Measurements from ENCODE around the gene KIAA0825. TPM values are rescaled to one million over a fixed set of nuclear protein-coding genes. Genes with fewer than 3 reads are reported as not detected.

Gene KIAA0825
- total and polyA plus RNA-seq, 2 experiments from 2014 or later = 1.7 to 1.8 TPM

DNA sequence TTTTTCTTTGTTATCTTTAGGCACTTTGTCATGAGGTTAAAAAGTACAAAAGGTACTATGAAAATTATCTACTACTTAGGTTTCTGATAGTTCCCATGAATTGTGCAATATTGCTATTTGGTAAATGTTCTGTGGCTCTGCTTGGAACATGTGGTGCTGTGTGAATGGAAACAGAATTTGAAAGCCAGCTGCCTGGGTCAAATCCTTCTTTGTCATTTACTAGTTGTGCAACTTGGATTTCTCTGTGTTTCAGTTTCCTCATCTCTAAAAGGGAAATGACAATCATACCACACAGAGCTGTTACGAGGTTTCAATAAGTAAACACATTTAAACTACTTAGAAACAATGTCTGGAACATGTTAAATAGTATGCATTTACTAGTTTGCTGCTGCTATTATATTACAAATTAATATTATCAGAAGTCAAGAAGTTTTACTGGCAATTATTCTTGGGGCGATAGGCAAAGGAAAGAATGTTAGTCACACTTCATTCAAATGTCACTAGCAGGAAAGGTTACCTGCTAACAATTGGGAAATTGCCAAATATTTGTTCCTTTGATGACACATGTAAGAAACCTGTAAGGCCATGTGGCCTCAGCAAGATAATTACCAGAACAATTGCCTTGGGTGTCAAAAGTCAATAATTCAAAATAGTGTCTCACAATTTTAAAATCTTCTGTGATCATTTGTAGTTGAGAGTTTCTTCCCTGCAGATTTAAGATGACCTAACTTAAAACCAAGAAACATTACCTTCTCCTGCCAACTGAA is 184.8 kb downstream of the KIAA0825 start:
- Histone ChIP-seq H3K9me2 (ENCODE audit: insufficient read depth) (no peaks in the 10 kb centered on the region; the same call in 1 of the 2 replicates), H3K27ac (ENCODE audit: low read depth) (no peak overlapping the region), H3K4me1 (ENCODE audit: insufficient read depth) (no peaks in the 10 kb centered on the region), H3K4me3 (no peak overlapping the region), H3F3A (replicated peaks; ENCODE audit: low read depth) (no peaks in the 10 kb centered on the region), H4K20me1 (replicated peaks; ENCODE audit: insufficient read depth) (no peaks in the 10 kb centered on the region), H3K79me2 (replicated peaks; ENCODE audit: insufficient read depth) (no peaks in the 10 kb centered on the region), H3K36me3 (ENCODE audit: insufficient read depth) (no peaks in the 10 kb centered on the region), H2AFZ (no peak overlapping the region; the same call in 1 of the 2 replicates), H3K4me2 (no peak overlapping the region), H3K27me3 (ENCODE audit: insufficient read depth) (no peaks in the 10 kb centered on the region)
- Mint-ChIP-seq H3K4me1 (peaks cover 10% of the 10 kb centered on the region; the same call in 2 of the 3 replicates), H3K27ac (no peak overlapping the region), H3K27me3 (ENCODE audit: insufficient read depth, low read depth, poor library complexity) (no peaks in the 10 kb centered on the region), H3K36me3 (ENCODE audit: low read depth) (no peaks in the 10 kb centered on the region), H3K9me3 (peaks cover 6% of the 10 kb centered on the region; the same call in 2 of the 3 replicates), H3K4me3 (no peak overlapping the region)
- TF ChIP-seq, protein P1, sequence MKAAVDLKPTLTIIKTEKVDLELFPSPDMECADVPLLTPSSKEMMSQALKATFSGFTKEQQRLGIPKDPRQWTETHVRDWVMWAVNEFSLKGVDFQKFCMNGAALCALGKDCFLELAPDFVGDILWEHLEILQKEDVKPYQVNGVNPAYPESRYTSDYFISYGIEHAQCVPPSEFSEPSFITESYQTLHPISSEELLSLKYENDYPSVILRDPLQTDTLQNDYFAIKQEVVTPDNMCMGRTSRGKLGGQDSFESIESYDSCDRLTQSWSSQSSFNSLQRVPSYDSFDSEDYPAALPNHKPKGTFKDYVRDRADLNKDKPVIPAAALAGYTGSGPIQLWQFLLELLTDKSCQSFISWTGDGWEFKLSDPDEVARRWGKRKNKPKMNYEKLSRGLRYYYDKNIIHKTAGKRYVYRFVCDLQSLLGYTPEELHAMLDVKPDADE (IDR thresholded peaks at IDR 0.05) = no peak
- no peak for TF ChIP-seq NANOG (IDR thresholded peaks at IDR 0.05; ENCODE audit: borderline replicate concordance)
- TF ChIP-seq, protein P2, sequence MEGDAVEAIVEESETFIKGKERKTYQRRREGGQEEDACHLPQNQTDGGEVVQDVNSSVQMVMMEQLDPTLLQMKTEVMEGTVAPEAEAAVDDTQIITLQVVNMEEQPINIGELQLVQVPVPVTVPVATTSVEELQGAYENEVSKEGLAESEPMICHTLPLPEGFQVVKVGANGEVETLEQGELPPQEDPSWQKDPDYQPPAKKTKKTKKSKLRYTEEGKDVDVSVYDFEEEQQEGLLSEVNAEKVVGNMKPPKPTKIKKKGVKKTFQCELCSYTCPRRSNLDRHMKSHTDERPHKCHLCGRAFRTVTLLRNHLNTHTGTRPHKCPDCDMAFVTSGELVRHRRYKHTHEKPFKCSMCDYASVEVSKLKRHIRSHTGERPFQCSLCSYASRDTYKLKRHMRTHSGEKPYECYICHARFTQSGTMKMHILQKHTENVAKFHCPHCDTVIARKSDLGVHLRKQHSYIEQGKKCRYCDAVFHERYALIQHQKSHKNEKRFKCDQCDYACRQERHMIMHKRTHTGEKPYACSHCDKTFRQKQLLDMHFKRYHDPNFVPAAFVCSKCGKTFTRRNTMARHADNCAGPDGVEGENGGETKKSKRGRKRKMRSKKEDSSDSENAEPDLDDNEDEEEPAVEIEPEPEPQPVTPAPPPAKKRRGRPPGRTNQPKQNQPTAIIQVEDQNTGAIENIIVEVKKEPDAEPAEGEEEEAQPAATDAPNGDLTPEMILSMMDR (conservative IDR thresholded peaks at IDR 0.05; ENCODE audit: low read depth in 2 of 2) = no peak
- TF ChIP-seq CREB1 (CRISPR knock-in tag; IDR thresholded peaks at IDR 0.05; ENCODE audit: low read depth) = no peak
- no peak for TF ChIP-seq REST (IDR thresholded peaks at IDR 0.05; ENCODE audit: unreplicated experiment)
- no peak for TF ChIP-seq POLR2AphosphoS5 (IDR thresholded peaks at IDR 0.05; ENCODE audit: low read depth)
- no peak for TF ChIP-seq ZNF331 (CRISPR knock-in tag; IDR thresholded peaks at IDR 0.05; ENCODE audit: low read depth)
- TF ChIP-seq JUNB (IDR thresholded peaks at IDR 0.05; ENCODE audit: unreplicated experiment) = no peak
- TF ChIP-seq EZH2phosphoT487 (IDR thresholded peaks at IDR 0.05; ENCODE audit: unreplicated experiment) = no peak
- TF ChIP-seq EZH2 (IDR thresholded peaks at IDR 0.05; ENCODE audit: low read depth, unreplicated experiment) = no peak
- TF ChIP-seq ZNF462 (CRISPR knock-in tag; IDR thresholded peaks at IDR 0.05) = no peak
- ATAC-seq (no peak), DNase-seq (ENCODE audit: low spot score) (no peak)

Data from GM23338 (cell line).